CD4-positive, alpha-beta memory T cell (primary cell): ENCODE results near the gene SHLD2. TPM values are rescaled to one million over a fixed set of nuclear protein-coding genes. Genes with fewer than 3 reads are reported as not detected.
"Not testable (repeated sequence)": the region's sequence is repeated elsewhere in the genome, so short reads cannot be mapped to it uniquely, and the experiment has no call there.

Source experiments
- CTCF ChIA-PET: fragments of 350-600 bp; sonication (Branson Sonifier 250); formaldehyde crosslinking; loops from one replicate; lab custom pipeline; 2021; ENCODE audit warnings: inconsistent platforms; ENCODE audit not compliant: partially characterized antibody; lab: Charles Lee
- POLR2A ChIA-PET: fragments of 350-600 bp; sonication (Branson Sonifier 250); formaldehyde crosslinking; loops from one replicate; lab custom pipeline; 2021; ENCODE audit not compliant: partially characterized antibody; lab: Charles Lee
- DNase-seq, 5 donors: peaks; one replicate each; pipeline versions ENCODE4 v3.0.0 to v3.0.0-alpha.2; 2020 to 2022; ENCODE audit warnings: mixed read lengths in 1 of 5
- H3K27ac ChIP-seq: one replicate; pipeline ENCODE4 v1.7.0; 2013; ENCODE audit warnings: low read depth, low read length
- H3K27me3 ChIP-seq: 2 replicates; pipeline ENCODE4 v1.7.0; 2013; ENCODE audit warnings: mild to moderate bottlenecking, low read length, moderate library complexity; ENCODE audit not compliant: insufficient read depth
- H3K36me3 ChIP-seq: 2 replicates; pipeline ENCODE4 v1.7.0; 2013; ENCODE audit warnings: mild to moderate bottlenecking, low read length, moderate library complexity; ENCODE audit not compliant: insufficient read depth
- H3K4me1 ChIP-seq: 2 replicates; pipeline ENCODE4 v1.7.0; 2013; ENCODE audit warnings: mild to moderate bottlenecking, low read length, moderate library complexity; ENCODE audit not compliant: insufficient read depth
- H3K4me3 ChIP-seq, 2 donors: one replicate each; pipeline ENCODE4 v1.7.0; 2013; ENCODE audit warnings: low read length in 2 of 2, mild to moderate bottlenecking in 1 of 2
- H3K9me3 ChIP-seq, 2 donors: one replicate each; pipeline ENCODE4 v1.7.0; 2013; ENCODE audit warnings: low read length in 2 of 2, control low read depth in 1 of 2; ENCODE audit not compliant: control insufficient read depth in 1 of 2
- H3K27ac Mint-ChIP-seq, 7 donors: one replicate each; pipeline ENCODE4 v1.8.0; 2020 to 2021; ENCODE audit warnings: mixed read lengths in 7 of 7, mild to moderate bottlenecking in 6 of 7, inconsistent platforms in 3 of 7, moderate library complexity in 3 of 7
- H3K27me3 Mint-ChIP-seq, 2 donors: one replicate each; pipeline ENCODE4 v1.8.0; 2020 to 2021; ENCODE audit warnings: mixed read lengths in 2 of 2
- H3K36me3 Mint-ChIP-seq, 2 donors: one replicate each; pipeline ENCODE4 v1.8.0; 2020 to 2021; ENCODE audit warnings: mixed read lengths in 2 of 2, inconsistent platforms in 1 of 2, mild to moderate bottlenecking in 1 of 2
- H3K4me1 Mint-ChIP-seq, 4 donors: one replicate each; pipeline ENCODE4 v1.8.0; 2020 to 2021; ENCODE audit warnings: mixed read lengths in 4 of 4, mild to moderate bottlenecking in 1 of 4
- H3K4me3 Mint-ChIP-seq, 8 donors: one replicate each; pipeline ENCODE4 v1.8.0; 2020 to 2021; ENCODE audit warnings: mixed read lengths in 8 of 8, mild to moderate bottlenecking in 7 of 8, moderate library complexity in 6 of 8, inconsistent platforms in 3 of 8
- H3K9me3 Mint-ChIP-seq, 8 donors: one replicate each; pipeline ENCODE4 v1.8.0; 2020 to 2021; ENCODE audit warnings: mixed read lengths in 8 of 8, mild to moderate bottlenecking in 5 of 8, inconsistent platforms in 3 of 8, moderate library complexity in 1 of 8
- intact Hi-C: fragments of 100-400 bp; cut with micrococcal nuclease; formaldehyde crosslinking; loops from one replicate; pipeline ENCODE4 v1.15.1; 2023
- polyA plus RNA-seq, 2 donors: library from polyadenylated mRNA; unstranded; fragments of 300-500 nt; fragmentation: Illumina TruSeq; gene quantifications; one replicate each; pipeline ENCODE4 v1.2.3, GENCODE V29; 2021
- total RNA-seq, 2 experiments: library from RNA; stranded (reverse); gene quantifications; one replicate each; pipeline ENCODE4 v1.2.3, GENCODE V29; 2021

SHLD2 gene
- total and polyA plus RNA-seq, 4 experiments from 2014 or later = 20.7 to 26.5 (median 24.9) TPM

DNA sequence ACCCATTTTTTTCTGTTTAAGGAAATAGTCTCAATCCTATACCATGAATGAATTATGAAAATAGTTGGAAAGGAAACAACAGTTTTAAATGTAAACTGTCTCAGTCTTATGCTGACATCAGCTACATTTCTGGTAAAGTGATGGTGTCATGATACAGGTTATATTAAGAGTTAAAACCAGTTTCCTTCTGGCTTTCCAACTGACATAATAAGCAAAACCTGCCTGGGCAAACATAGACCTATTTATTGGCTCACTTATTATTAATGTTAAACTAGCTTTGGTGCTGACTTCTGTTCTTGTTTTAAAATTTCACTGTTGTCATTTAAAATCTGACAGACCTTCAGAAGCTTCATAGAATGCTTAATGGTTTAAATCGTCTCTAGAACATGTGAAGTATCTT lies 24.0 kb downstream of the SHLD2 start:
- not testable (repeated sequence) for H3K9me3 Mint-ChIP-seq

DNA sequence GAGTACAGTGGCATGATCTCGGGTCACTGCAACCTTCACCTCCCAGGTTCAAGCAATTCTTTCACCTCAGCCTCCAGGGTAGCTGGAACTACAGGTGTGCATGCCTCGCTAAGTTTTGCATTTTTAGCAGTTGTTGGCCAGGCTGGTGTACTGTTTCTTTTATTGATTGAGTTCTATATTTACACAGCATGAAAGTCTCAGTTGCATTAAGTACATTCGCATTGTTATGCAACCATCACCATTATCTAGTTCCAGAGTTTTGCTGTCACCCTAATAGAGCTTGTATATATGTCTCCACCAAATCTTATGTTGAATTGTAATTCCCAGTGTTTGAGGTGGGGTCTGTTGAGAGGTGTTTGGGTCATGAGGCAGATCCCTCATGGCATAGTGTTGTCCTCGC lies 28.3 kb downstream of the SHLD2 start:
- H3K36me3 ChIP-seq, H3K4me1 Mint-ChIP-seq, H3K4me3 ChIP-seq, CTCF ChIA-PET, POLR2A ChIA-PET, H3K27me3 Mint-ChIP-seq, H3K9me3 ChIP-seq, H3K4me1 ChIP-seq, DNase-seq, intact Hi-C loops, H3K27ac ChIP-seq, H3K27me3 ChIP-seq, H3K9me3 Mint-ChIP-seq, H3K27ac Mint-ChIP-seq, H3K4me3 Mint-ChIP-seq: not testable (repeated sequence)
- H3K36me3 Mint-ChIP-seq = peaks cover 5 to 13% of the 10 kb centered on the region in 2 donors

More for the DNA sequence above, 24.0 kb downstream of the SHLD2 start:
- H3K27ac ChIP-seq, H3K4me1 ChIP-seq, H3K27me3 ChIP-seq, CTCF ChIA-PET, H3K9me3 ChIP-seq, H3K27me3 Mint-ChIP-seq, POLR2A ChIA-PET, H3K27ac Mint-ChIP-seq, intact Hi-C loops, H3K36me3 ChIP-seq, H3K4me3 Mint-ChIP-seq, DNase-seq, H3K4me3 ChIP-seq: not testable (repeated sequence)
- H3K4me1 Mint-ChIP-seq = peaks cover 8 to 13% (median 10%) of the 10 kb centered on the region in 4 donors
- H3K36me3 Mint-ChIP-seq = peaks cover 13 to 20% of the 10 kb centered on the region in 2 donors

DNA sequence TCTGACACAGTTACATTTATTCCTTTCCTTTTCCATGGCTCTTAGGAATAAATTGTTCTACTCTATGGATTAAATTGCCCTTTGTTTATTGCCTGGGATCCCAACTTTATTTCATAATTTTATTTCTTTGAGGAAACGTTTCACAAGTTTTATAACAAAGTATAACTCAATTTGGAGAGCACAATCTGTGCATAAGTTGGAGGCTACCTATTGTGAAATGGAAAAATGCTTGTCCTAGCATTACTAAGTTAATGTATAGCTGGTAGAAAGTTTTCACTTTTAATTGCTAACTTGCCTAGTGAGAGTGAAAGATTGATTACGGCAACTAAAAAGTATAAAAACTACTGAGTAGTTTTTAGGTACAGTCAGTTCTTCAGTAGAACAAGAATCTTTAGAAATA lies 32.0 kb downstream of the SHLD2 start:
- not testable (repeated sequence) for H3K36me3 ChIP-seq

DNA sequence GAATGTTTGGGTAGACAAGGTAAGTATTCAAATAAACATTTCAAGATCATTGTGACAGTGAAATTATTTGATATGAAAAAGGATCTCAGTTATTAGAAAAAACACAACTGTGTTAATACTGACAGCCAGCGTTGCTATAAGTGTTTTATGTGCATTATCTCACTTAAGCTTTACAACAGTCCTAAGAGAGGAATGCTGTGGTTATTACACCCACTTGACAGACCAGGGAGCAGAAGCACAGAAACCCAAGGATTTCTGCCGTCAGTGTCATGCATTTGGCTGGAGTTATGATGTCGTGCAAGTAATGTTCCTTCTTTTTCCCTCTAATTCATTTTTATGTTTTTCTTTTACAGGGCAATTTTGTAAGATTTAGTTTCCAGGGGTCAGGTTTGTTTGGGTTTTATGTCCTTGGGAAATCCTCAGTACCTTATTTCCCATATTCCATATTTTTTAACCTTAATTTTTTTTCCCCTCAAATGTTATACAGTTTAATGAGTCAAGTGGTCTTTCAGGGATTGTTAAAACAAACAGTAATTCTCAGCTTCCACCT lies 32.7 kb downstream of the SHLD2 start:
- H3K27me3 Mint-ChIP-seq, H3K27me3 ChIP-seq, H3K4me1 ChIP-seq, H3K4me1 Mint-ChIP-seq, H3K4me3 Mint-ChIP-seq, DNase-seq, H3K9me3 ChIP-seq, H3K27ac Mint-ChIP-seq, H3K9me3 Mint-ChIP-seq, H3K36me3 ChIP-seq, H3K4me3 ChIP-seq, POLR2A ChIA-PET, H3K27ac ChIP-seq, intact Hi-C loops, CTCF ChIA-PET: not testable (repeated sequence)
- peaks cover 9 to 21% of the 10 kb centered on the region in 2 donors for H3K36me3 Mint-ChIP-seq

More for the DNA sequence above, 32.0 kb downstream of the SHLD2 start:
- H3K4me1 Mint-ChIP-seq, H3K9me3 ChIP-seq, H3K9me3 Mint-ChIP-seq, H3K4me1 ChIP-seq, DNase-seq, intact Hi-C loops, H3K27me3 Mint-ChIP-seq, H3K27me3 ChIP-seq, H3K27ac Mint-ChIP-seq, H3K4me3 Mint-ChIP-seq, H3K4me3 ChIP-seq, CTCF ChIA-PET, POLR2A ChIA-PET, H3K27ac ChIP-seq: not testable (repeated sequence)
- H3K36me3 Mint-ChIP-seq = peaks cover 15 to 23% of the 10 kb centered on the region in 2 donors

DNA sequence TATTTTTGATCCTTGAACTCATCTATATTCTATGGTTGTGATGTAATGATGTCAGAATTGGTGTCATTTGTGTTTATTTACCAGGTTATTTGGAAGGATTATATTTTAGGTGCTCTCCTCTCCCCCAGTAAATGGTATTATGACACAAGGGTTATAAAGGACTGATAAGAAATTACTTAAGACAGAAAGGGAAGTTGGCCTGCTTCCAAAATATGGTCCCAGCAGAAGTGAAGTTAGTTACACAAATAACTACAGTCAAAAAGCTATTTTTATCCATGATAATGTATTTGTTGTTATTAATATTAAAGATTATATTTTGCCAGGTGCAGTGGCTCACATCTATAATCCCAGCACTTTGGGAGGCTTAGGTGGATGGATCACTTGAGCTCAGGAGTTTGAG lies 37.2 kb downstream of the SHLD2 start:
- Mint-ChIP-seq H3K36me3 (peaks cover 28 to 31% of the 10 kb centered on the region in 2 donors), H3K4me1 (peaks cover 0 to 11% (median 3%) of the 10 kb centered on the region in 4 donors), H3K9me3 (peaks cover 0 to 11% (median 4%) of the 10 kb centered on the region in 8 donors)
- H3K27ac Mint-ChIP-seq, intact Hi-C loops, CTCF ChIA-PET, H3K27ac ChIP-seq, H3K36me3 ChIP-seq, H3K9me3 ChIP-seq, POLR2A ChIA-PET, H3K4me3 ChIP-seq, DNase-seq, H3K4me3 Mint-ChIP-seq, H3K27me3 ChIP-seq, H3K4me1 ChIP-seq, H3K27me3 Mint-ChIP-seq: not testable (repeated sequence)

DNA sequence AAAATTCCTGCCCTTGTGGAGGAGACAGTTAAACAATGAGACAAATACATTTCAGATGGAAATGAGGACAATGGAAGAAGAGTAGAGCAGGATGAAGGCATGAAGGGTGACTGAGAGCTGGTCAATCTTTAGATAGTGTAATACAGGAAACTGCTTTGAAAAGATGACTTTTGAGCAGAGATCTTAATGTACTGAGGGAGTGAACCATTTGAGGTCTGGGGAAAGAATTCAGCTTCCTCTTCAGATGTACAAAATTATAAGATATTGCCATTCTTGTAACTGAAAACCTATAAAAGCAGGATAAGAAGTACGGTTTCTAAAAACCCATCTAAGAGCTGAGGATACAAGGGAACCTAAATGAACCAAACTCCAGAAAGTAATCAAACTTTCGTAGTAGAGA lies 38.9 kb downstream of the SHLD2 start:
- H3K27ac Mint-ChIP-seq, H3K27ac ChIP-seq, DNase-seq, H3K9me3 ChIP-seq, H3K27me3 ChIP-seq, POLR2A ChIA-PET, H3K4me1 ChIP-seq, H3K36me3 ChIP-seq, intact Hi-C loops, H3K27me3 Mint-ChIP-seq, H3K4me3 ChIP-seq, CTCF ChIA-PET, H3K4me3 Mint-ChIP-seq, H3K4me1 Mint-ChIP-seq: not testable (repeated sequence)
- Mint-ChIP-seq H3K36me3 (peaks cover 28 to 35% of the 10 kb centered on the region in 2 donors), H3K9me3 (peaks cover 0 to 14% (median 7%) of the 10 kb centered on the region in 8 donors)

DNA sequence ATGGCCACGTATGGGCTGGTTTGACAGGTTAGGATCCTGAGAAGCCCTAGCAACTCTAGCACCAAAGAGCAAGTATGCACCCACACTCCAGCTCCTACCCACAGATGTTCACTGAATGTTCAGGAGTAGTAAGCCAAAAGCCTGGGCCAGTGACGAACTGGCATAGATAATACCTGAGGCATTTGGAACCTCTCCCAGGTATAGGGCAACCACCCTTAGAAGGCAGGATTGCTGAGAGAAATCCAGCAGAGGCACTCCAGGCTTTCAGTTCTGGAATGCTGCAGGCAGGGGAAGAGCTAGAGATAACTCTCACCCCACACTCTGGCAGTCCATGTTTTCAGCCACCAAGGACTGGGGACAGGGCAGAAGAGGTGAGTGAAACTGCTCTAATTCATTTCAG lies 39.4 kb downstream of the SHLD2 start:
- CTCF ChIA-PET, DNase-seq, H3K4me1 Mint-ChIP-seq, H3K9me3 ChIP-seq, H3K4me3 ChIP-seq, H3K27me3 Mint-ChIP-seq, H3K4me3 Mint-ChIP-seq, H3K36me3 ChIP-seq, POLR2A ChIA-PET, H3K27ac ChIP-seq, H3K27me3 ChIP-seq, intact Hi-C loops, H3K27ac Mint-ChIP-seq, H3K4me1 ChIP-seq: not testable (repeated sequence)
- peaks cover 0 to 14% (median 7%) of the 10 kb centered on the region in 8 donors for H3K9me3 Mint-ChIP-seq
- H3K36me3 Mint-ChIP-seq = peaks cover 28 to 35% of the 10 kb centered on the region in 2 donors

DNA sequence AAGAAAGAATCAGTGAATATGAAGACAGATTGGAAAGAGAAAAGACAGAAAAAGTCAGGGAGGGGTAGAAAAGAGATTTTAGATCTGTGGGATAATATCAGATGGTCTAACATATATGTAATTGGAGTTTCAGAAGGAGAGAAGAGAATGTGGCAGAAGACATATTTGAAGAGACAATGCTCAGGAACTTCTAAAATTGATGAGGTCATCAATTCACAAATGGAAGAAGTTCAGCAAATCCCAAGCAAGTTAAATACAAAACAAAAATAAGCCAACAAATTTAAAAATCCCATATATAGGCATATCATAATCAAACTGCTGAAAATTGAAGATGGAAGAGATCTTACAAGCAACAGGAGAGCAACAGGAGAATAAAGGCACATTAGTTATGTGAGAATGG lies 42.5 kb downstream of the SHLD2 start:
- H3K36me3 ChIP-seq, H3K27me3 ChIP-seq, H3K4me3 Mint-ChIP-seq, CTCF ChIA-PET, H3K27ac ChIP-seq, H3K4me3 ChIP-seq, POLR2A ChIA-PET, H3K4me1 Mint-ChIP-seq, H3K4me1 ChIP-seq, H3K27me3 Mint-ChIP-seq, intact Hi-C loops, DNase-seq, H3K9me3 ChIP-seq, H3K27ac Mint-ChIP-seq: not testable (repeated sequence)
- Mint-ChIP-seq H3K9me3 (peaks cover 0 to 20% (median 7%) of the 10 kb centered on the region in 8 donors), H3K36me3 (peaks cover 21 to 25% of the 10 kb centered on the region in 2 donors)
